ENCODE data around the gene MDN1. TPM values are rescaled to one million over a fixed set of nuclear protein-coding genes. Genes with fewer than 3 reads are reported as not detected.

Gene MDN1
- polyA plus RNA-seq, 1 of the 3 experiments (the other 2 are of a cell fraction) = 8.5 TPM

- TF ChIP-seq, protein P1, sequence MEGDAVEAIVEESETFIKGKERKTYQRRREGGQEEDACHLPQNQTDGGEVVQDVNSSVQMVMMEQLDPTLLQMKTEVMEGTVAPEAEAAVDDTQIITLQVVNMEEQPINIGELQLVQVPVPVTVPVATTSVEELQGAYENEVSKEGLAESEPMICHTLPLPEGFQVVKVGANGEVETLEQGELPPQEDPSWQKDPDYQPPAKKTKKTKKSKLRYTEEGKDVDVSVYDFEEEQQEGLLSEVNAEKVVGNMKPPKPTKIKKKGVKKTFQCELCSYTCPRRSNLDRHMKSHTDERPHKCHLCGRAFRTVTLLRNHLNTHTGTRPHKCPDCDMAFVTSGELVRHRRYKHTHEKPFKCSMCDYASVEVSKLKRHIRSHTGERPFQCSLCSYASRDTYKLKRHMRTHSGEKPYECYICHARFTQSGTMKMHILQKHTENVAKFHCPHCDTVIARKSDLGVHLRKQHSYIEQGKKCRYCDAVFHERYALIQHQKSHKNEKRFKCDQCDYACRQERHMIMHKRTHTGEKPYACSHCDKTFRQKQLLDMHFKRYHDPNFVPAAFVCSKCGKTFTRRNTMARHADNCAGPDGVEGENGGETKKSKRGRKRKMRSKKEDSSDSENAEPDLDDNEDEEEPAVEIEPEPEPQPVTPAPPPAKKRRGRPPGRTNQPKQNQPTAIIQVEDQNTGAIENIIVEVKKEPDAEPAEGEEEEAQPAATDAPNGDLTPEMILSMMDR (IDR thresholded peaks at IDR 0.05) = no peak
Observed at GRCh38 chr6:89679215-89680120, 140.1 kb downstream of the MDN1 start (continued).

- H3K36me3 ChIP-seq (replicated peaks in 1 of 2; ENCODE audit: control insufficient read depth in 1 of 2, insufficient read depth in 2 of 2, low read length in 1 of 2) = peaks cover 33 to 65% of the 10 kb centered on the region in 2 experiments
Observed at GRCh38 chr6:89678531-89678930, 141.1 kb downstream of the MDN1 start.

More at GRCh38 chr6:89678531-89678930, 141.1 kb downstream of the MDN1 start:
- POLR2A ChIA-PET = no interaction called here
- Histone ChIP-seq H3K79me2 (ENCODE audit: insufficient read depth) (no peaks in the 10 kb centered on the region), H3K27me3 (ENCODE audit: insufficient read depth) (no peaks in the 10 kb centered on the region), H4K20me1 (ENCODE audit: insufficient read depth) (no peaks in the 10 kb centered on the region), H3K4me3 (ENCODE audit: low read depth in 2 of 2, low read length in 1 of 2) (no peak overlapping the region), H2AFZ (ENCODE audit: low read depth) (no peak overlapping the region), H3K9ac (no peak overlapping the region), H3K4me1 (ENCODE audit: control insufficient read depth in 1 of 2, insufficient read depth in 2 of 2, low read depth in 1 of 2, low read length in 1 of 2) (peaks cover 0 to 10% of the 10 kb centered on the region in 2 experiments; a peak in 3 of 4 replicates), H3K9me3 (no peaks in the 10 kb centered on the region), H3K27ac (ENCODE audit: low read depth in 2 of 2, low read length in 1 of 2) (no peak overlapping the region), H3F3A (replicated peaks; ENCODE audit: insufficient read depth) (no peaks in the 10 kb centered on the region), H3K9me2 (no peaks in the 10 kb centered on the region), H3K4me2 (no peak overlapping the region)
- 97% methylated on average over 3 of the region's 3 CpGs for WGBS (ENCODE audit: low lambda C conversion rate)
- DNase-seq = no peak
- TF ChIP-seq, protein P2, sequence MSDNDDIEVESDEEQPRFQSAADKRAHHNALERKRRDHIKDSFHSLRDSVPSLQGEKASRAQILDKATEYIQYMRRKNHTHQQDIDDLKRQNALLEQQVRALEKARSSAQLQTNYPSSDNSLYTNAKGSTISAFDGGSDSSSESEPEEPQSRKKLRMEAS (IDR thresholded peaks at IDR 0.05; ENCODE audit: low read depth) = no peak
- TF ChIP-seq, protein P3, sequence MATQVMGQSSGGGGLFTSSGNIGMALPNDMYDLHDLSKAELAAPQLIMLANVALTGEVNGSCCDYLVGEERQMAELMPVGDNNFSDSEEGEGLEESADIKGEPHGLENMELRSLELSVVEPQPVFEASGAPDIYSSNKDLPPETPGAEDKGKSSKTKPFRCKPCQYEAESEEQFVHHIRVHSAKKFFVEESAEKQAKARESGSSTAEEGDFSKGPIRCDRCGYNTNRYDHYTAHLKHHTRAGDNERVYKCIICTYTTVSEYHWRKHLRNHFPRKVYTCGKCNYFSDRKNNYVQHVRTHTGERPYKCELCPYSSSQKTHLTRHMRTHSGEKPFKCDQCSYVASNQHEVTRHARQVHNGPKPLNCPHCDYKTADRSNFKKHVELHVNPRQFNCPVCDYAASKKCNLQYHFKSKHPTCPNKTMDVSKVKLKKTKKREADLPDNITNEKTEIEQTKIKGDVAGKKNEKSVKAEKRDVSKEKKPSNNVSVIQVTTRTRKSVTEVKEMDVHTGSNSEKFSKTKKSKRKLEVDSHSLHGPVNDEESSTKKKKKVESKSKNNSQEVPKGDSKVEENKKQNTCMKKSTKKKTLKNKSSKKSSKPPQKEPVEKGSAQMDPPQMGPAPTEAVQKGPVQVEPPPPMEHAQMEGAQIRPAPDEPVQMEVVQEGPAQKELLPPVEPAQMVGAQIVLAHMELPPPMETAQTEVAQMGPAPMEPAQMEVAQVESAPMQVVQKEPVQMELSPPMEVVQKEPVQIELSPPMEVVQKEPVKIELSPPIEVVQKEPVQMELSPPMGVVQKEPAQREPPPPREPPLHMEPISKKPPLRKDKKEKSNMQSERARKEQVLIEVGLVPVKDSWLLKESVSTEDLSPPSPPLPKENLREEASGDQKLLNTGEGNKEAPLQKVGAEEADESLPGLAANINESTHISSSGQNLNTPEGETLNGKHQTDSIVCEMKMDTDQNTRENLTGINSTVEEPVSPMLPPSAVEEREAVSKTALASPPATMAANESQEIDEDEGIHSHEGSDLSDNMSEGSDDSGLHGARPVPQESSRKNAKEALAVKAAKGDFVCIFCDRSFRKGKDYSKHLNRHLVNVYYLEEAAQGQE (IDR thresholded peaks at IDR 0.05; ENCODE audit: low read depth, low read length) = no peak
- TF ChIP-seq PBX3 (IDR thresholded peaks at IDR 0.05) (no peak), YY1 (IDR thresholded peaks at IDR 0.05; ENCODE audit: low read depth) (no peak)
- CTCF ChIA-PET = interaction anchor here (1.4 kb wide), 1 partner anchor 12 kb away, joined by 3 read pairs; no protein-coding TSS in a partner anchor

All from SK-N-SH (cell line).